Thyroid gland (tissue), 4 donors: Measurements from ENCODE around the gene VARS1. TPM values are rescaled to one million over a fixed set of nuclear protein-coding genes. Genes with fewer than 3 reads are reported as not detected.

Source experiments
- DNase-seq, 2 donors: peaks; one replicate each; pipeline ENCODE4 v3.0.0-alpha.2; 2019
- H3K27ac ChIP-seq, 3 donors: fragments of 200-600 bp; sonication (generic); 1 replicate in 2 of 3; 2 replicates in 1 of 3; pipeline ENCODE4 v1.5.1; 2016 to 2019; ENCODE audit warnings: mild to moderate bottlenecking in 1 of 3, moderate library complexity in 1 of 3
- H3K27me3 ChIP-seq: fragments of 200-600 bp; sonication (generic); one replicate; pipeline ENCODE4 v1.5.1; 2019
- H3K36me3 ChIP-seq, 2 donors: fragments of 200-600 bp; sonication (generic); one replicate each; pipeline ENCODE4 v1.5.1; 2016 to 2019
- H3K4me1 ChIP-seq, 2 donors: fragments of 200-600 bp; sonication (generic); one replicate each; pipeline ENCODE4 v1.5.1; 2017 to 2019
- H3K4me3 ChIP-seq, 3 donors: fragments of 200-600 bp; sonication (generic); replicated peaks in 1 of 3; 1 replicate in 2 of 3; 2 replicates in 1 of 3; pipeline ENCODE4 v1.5.1; 2016; ENCODE audit warnings: mild to moderate bottlenecking in 1 of 3
- H3K9me3 ChIP-seq: fragments of 200-600 bp; sonication (generic); one replicate; pipeline ENCODE4 v1.5.1; 2017
- POLR2A ChIP-seq, 2 donors: fragments of 450-650 bp; IDR thresholded peaks; one replicate each; pipeline ENCODE4 v1.6.1; 2017; ENCODE audit warnings: antibody characterized with exemption in 2 of 2, mild to moderate bottlenecking in 2 of 2, moderate library complexity in 1 of 2
- WGBS, 2 donors: methylation state at CpG; one replicate each; pipeline ENCODE4 v1.1.5; 2017; 5-methylcytosine and 5-hydroxymethylcytosine counted together
- intact Hi-C: fragments of 100-400 bp; cut with DNase I; formaldehyde crosslinking; loops from one replicate; pipeline ENCODE4 v1.15.1; 2023
- total RNA-seq, 4 donors: library from RNA; depleted of rRNA; stranded (reverse); fragments of >200 nt; gene quantifications; one replicate each; pipeline ENCODE4 v1.2.3, GENCODE V29; 2016
- TF ChIP-seq, protein P1 (sequence below), 6 experiments: fragments of 200-600 bp in 3 of 6; fragments of 450-650 bp in 3 of 6; sonication (generic) in 3 of 6; IDR thresholded peaks; one replicate each; pipeline ENCODE4 v1.5.1; 2016 to 2019; ENCODE audit warnings: antibody characterized with exemption in 6 of 6, mild to moderate bottlenecking in 2 of 6, inconsistent platforms in 1 of 6, moderate library complexity in 1 of 6

Gene VARS1
- total RNA-seq, 4 donors from 2014 or later, result 33.8 to 120 (median 39.9) TPM

- Histone ChIP-seq H3K9me3 (no peaks in the 10 kb centered on the region), H3K36me3 (no peaks in the 10 kb centered on the region), H3K4me1 (no peaks in the 10 kb centered on the region), H3K27ac (no peak overlapping the region), H3K27me3 (no peaks in the 10 kb centered on the region), H3K4me3 (no peak overlapping the region)
- WGBS, 2 donors, result 67 to 69% methylated on average over 12 of the region's 12 CpGs
- DNase-seq, result peak; percentile 50 to 51
- intact Hi-C loops, result no loop called here
- TF ChIP-seq POLR2A (IDR thresholded peaks at IDR 0.05), result no peak
- TF ChIP-seq, protein P1, sequence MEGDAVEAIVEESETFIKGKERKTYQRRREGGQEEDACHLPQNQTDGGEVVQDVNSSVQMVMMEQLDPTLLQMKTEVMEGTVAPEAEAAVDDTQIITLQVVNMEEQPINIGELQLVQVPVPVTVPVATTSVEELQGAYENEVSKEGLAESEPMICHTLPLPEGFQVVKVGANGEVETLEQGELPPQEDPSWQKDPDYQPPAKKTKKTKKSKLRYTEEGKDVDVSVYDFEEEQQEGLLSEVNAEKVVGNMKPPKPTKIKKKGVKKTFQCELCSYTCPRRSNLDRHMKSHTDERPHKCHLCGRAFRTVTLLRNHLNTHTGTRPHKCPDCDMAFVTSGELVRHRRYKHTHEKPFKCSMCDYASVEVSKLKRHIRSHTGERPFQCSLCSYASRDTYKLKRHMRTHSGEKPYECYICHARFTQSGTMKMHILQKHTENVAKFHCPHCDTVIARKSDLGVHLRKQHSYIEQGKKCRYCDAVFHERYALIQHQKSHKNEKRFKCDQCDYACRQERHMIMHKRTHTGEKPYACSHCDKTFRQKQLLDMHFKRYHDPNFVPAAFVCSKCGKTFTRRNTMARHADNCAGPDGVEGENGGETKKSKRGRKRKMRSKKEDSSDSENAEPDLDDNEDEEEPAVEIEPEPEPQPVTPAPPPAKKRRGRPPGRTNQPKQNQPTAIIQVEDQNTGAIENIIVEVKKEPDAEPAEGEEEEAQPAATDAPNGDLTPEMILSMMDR (IDR thresholded peaks at IDR 0.05), result peak in 5 of 6 experiments; percentile 19 to 57 (median 48)
Observed at GRCh38 chr6:31769684-31770371, 25.7 kb downstream of the VARS1 start.

DNA sequence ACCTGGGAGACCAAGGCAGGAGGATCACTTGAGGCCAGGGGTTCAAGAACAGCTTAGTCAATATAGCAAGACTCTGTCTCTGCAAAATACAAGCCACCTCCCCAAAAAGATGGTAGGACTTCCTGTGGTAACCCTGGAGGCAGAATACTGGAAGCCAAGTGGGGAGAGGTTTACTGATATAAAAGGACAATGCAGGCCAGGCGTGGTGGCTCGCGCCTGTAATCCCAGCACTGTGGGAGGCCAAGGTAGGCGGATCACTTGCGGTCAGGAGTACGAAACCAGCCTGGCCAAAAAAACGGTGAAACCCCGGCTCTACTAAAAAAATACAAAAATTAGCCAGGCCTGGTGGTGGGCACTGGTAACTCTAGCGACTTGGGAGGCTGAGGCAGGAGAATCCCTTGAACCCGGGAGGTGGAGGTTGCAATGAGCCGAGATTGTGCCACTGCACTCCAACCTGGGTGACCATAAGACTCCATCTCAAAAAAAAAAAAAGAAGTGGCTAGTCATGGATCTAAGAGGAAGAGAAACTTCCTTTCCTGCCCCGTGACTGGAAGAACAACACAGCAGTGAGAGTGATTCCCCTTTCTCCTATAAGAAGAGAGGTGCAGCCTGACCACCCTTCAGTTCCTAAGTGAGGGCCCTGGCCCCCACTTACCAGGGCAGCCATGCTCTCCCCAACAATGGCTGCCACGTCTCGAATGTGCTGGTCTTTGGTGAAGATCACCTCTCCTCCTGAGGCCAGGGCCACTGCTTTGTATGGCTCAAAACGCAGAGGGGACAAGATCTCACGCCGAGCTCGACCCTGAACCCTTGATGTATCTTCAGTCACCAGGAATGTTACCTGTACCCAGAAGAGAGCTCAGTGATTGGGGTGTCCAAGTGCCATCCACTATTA, 26.9 kb downstream of the VARS1 start:
- DNase-seq, result no peak
- no peaks in the 10 kb centered on the region for H3K4me1 ChIP-seq
- no peak overlapping the region for H3K4me3 ChIP-seq
- no peaks in the 10 kb centered on the region for H3K27me3 ChIP-seq
- TF ChIP-seq POLR2A (IDR thresholded peaks at IDR 0.05), result no peak
- TF ChIP-seq, protein P1 (IDR thresholded peaks at IDR 0.05), result no peak
- 90 to 92% methylated on average over 18 of the region's 18 CpGs for WGBS, 2 donors
- H3K9me3 ChIP-seq, result no peaks in the 10 kb centered on the region
- intact Hi-C loops, result no loop called here
- H3K27ac ChIP-seq, result no peak overlapping the region
- no peaks in the 10 kb centered on the region for H3K36me3 ChIP-seq

GRCh38 chr6:31767096-31767645, 28.4 kb downstream of the VARS1 start:
- Histone ChIP-seq H3K4me3 (no peak overlapping the region), H3K9me3 (no peaks in the 10 kb centered on the region), H3K36me3 (no peaks in the 10 kb centered on the region), H3K27ac (no peak overlapping the region), H3K4me1 (no peaks in the 10 kb centered on the region), H3K27me3 (no peaks in the 10 kb centered on the region)
- TF ChIP-seq, protein P1 (IDR thresholded peaks at IDR 0.05), result no peak
- no peak for TF ChIP-seq POLR2A (IDR thresholded peaks at IDR 0.05)
- intact Hi-C loops, result no loop called here
- WGBS, 2 donors, result 70 to 85% methylated on average over 3 to 6 of the region's 6 CpGs
- no peak for DNase-seq

DNA sequence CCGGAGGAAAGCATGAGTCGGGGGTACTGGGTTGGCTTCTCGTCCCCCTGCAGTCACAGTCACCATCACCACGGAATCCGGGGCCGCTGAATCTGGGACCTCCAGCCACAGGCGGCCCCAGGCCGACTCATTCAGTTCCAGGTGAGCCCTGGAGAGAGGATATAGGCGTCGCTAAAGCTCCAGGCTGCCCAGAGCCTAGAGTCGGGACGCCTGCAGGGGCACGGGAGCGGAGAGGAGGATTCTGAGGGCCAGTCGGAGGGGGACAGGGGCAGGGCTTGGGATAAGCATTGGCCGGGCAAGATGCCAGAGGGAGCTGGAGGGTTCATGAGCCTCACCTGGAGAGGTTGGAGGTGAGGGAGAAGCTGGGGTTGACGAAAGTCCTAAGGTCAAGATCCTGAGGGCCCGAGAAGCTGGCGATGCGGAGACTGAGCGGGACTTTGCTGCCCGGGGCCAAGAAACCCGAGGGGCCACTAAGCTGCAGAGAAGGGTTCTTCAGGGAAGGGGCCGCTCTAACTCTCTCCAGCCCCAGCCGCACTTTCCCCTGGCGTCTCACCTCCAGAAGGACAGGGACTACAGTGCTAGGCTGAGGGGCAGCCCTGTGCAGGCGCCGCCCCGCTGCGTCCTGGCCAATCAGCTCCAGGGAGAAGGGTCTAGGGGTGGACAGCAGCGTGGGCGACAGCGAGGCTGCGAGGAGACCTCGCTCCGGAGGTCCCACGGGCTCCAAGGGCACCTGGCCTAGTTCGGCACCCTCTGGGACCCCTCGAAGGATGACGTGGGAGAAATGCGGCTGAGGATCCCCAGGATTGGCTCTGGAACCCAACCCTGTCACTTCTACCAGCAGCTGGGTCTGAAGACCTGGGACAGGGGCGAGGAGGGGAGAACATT, 29.4 kb downstream of the VARS1 start:
- DNase-seq, result peak; percentile 18 to 38
- Histone ChIP-seq H3K27ac (no peak overlapping the region), H3K27me3 (no peaks in the 10 kb centered on the region), H3K4me1 (no peaks in the 10 kb centered on the region), H3K9me3 (no peaks in the 10 kb centered on the region), H3K4me3 (peak overlapping the region in 1 of 3 donors; percentile 4), H3K36me3 (no peaks in the 10 kb centered on the region)
- WGBS, 2 donors, result 32 to 57% methylated on average over 24 to 28 of the region's 42 CpGs
- intact Hi-C loops, result no loop called here
- peak in 1 of 2 donors; percentile 5 for TF ChIP-seq POLR2A (IDR thresholded peaks at IDR 0.05)
- TF ChIP-seq, protein P1 (IDR thresholded peaks at IDR 0.05), result no peak
